ACC112 (cell line): ENCODE results near the gene ENTPD5.
"Not testable (repeated sequence)": the region's sequence is repeated elsewhere in the genome, so short reads cannot be mapped to it uniquely, and the experiment has no call there.

Source experiments
- H2AFZ ChIP-seq: fragments of 200-600 bp; sonication (generic); one replicate; pipeline ENCODE4 v1.6.0; 2017; ENCODE audit warnings: antibody characterized with exemption, low read length; ENCODE audit not compliant: unreplicated experiment
- H3K27ac ChIP-seq: fragments of 200-600 bp; sonication (generic); 2 replicates; pipeline ENCODE4 v1.5.1; 2014; ENCODE audit warnings: low read depth, mild to moderate bottlenecking, antibody characterized with exemption, low read length, moderate library complexity
- H3K27me3 ChIP-seq: fragments of 200-600 bp; sonication (generic); 2 replicates; pipeline ENCODE4 v1.6.1; 2014; ENCODE audit warnings: mild to moderate bottlenecking, antibody characterized with exemption, low read length, moderate library complexity, mixed read lengths; ENCODE audit not compliant: insufficient read depth
- H3K36me3 ChIP-seq: fragments of 200-600 bp; sonication (generic); 2 replicates; pipeline ENCODE4 v1.6.1; 2016; ENCODE audit warnings: mild to moderate bottlenecking, antibody characterized with exemption, low read length, moderate library complexity, mixed read lengths; ENCODE audit not compliant: insufficient read depth
- H3K4me1 ChIP-seq: fragments of 200-600 bp; sonication (generic); one replicate; pipeline ENCODE4 v1.6.1; 2016; ENCODE audit warnings: low read length, mixed read lengths; ENCODE audit not compliant: insufficient read depth, unreplicated experiment, control insufficient read depth
- H3K4me3 ChIP-seq: fragments of 200-600 bp; sonication (generic); 2 replicates; pipeline ENCODE4 v1.5.1; 2014; ENCODE audit warnings: mild to moderate bottlenecking, low read depth, low read length
- H3K79me2 ChIP-seq: fragments of 200-600 bp; sonication (generic); one replicate; pipeline ENCODE4 v1.6.0; 2016; ENCODE audit warnings: low read length; ENCODE audit not compliant: control insufficient read depth, unreplicated experiment, insufficient read depth

Gene ENTPD5

DNA sequence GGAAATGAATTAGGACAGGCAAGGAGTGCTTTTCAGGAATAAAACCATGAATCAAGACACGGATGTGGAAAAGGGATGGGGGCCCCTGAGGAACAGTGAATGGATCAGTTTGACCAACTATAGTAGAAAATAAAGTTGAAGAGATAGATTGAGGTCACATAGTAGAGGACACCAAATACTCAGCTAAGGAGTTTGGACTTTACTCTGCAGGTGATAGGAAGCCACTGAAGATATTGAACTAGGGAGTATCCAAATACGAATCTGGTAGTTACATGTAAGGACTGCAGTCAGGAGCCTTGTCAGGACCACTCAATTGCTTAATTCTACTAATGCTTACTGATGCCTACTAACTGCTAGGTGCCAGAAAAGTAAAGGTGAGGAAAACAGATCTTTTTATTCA is 20.4 kb downstream of the ENTPD5 start:
- no peak overlapping the region for H3K27ac ChIP-seq
- H3K79me2 ChIP-seq = no peaks in the 10 kb centered on the region
- no peak overlapping the region for H3K4me3 ChIP-seq
- H3K27me3 ChIP-seq = no peaks in the 10 kb centered on the region
- H3K4me1 ChIP-seq = no peaks in the 10 kb centered on the region
- H2AFZ ChIP-seq = no peak overlapping the region
- 0 out of 2 replicates have a peak, but pooled peaks cover 3% of the 10 kb centered on the region for H3K36me3 ChIP-seq

DNA sequence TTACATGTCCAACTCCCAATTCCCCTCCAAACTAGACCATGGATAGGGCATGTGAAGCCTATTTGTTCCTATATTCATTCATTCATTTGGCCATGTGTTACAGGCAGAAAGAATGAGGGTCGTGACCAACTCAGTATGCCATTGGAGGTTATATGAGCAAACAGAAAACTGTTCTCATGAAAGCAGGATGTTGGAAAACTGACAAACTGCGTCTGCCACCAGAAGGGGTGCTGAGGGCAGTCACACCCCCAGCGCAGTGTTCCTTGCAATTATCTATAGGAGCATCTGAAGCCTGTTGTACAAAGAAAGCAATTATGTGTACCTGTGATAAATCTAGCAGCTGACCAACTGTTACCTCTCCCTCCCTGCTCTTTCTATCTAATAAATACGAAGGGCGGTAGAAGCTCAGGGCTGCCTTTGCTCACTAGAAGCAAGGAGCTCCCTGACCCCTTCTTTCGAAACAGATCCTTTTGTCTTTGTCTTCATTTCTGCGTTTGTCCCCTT is 21.1 kb downstream of the ENTPD5 start:
- Histone ChIP-seq H3K4me3 (no peak overlapping the region), H3K27ac (no peak overlapping the region), H3K79me2 (no peaks in the 10 kb centered on the region), H2AFZ (no peak overlapping the region), H3K4me1 (no peaks in the 10 kb centered on the region), H3K36me3 (0 out of 2 replicates have a peak, but pooled peaks cover 3% of the 10 kb centered on the region), H3K27me3 (no peaks in the 10 kb centered on the region)

DNA sequence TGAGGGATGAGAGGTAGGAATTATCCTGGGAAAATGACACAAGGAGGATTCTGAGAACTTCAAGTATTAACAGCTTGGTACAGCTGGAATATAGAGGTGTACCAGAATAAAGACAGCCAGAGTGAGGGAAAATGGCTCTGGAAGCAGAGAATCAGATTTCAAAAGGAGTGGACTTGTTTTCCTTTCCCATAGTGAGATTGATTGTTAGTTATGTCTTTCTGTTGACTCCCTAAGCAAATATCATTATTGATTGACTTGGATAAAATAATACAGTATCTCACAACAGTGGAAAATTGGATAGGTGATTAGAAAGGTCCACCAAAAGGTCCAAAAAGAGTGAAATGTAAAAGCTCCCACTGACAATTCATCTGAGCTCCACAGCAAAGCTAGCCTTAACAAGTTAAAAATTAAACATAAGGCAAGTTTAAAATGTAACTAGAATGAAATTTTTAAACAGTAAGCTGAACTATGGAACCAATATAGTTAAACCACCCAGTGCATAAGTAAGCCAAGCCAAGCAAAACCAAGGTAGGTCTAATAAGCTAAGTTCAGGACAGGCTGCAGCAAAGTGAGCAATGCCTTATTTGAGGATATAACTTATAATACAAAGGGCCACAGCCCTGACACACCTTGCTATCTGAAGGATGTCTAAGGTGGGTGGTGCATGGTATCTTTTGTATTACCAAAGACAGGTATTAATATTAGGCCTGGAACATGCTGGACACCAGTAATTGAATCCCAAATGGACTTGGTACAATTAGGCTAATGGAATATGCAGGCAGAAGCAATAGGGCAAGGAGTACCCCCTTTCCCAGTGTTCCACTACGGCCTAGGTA is 21.8 kb downstream of the ENTPD5 start:
- Histone ChIP-seq H3K27me3 (no peaks in the 10 kb centered on the region), H3K27ac (no peak overlapping the region), H3K4me1 (no peaks in the 10 kb centered on the region)

DNA sequence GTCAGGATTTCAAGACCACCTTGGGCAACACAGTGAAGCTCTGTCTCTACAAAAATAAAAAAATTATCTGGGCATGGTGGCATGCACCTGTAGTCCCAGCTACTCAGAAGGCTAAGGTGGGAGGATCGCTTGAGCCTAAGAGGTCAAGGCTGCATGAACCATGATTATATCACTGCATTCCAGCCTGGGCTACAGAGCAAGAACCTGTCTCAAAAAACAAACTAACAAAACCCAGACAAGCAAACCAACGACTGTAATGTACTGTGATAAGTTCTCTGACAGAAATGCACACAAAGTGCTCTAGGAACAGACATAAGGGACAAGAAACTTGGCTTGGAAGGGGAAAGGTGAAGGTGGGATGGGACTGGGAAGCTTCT is 22.4 kb downstream of the ENTPD5 start:
- H2AFZ ChIP-seq = no peak overlapping the region
- H3K27me3 ChIP-seq = no peaks in the 10 kb centered on the region
- no peaks in the 10 kb centered on the region for H3K4me1 ChIP-seq
- H3K27ac ChIP-seq = no peak overlapping the region
- no peaks in the 10 kb centered on the region for H3K79me2 ChIP-seq
- H3K4me3 ChIP-seq = no peak overlapping the region
- 0 out of 2 replicates have a peak, but pooled peaks cover 3% of the 10 kb centered on the region for H3K36me3 ChIP-seq

More for the DNA sequence above, 21.8 kb downstream of the ENTPD5 start:
- Histone ChIP-seq H3K79me2 (no peaks in the 10 kb centered on the region), H3K4me3 (no peak overlapping the region), H2AFZ (no peak overlapping the region), H3K36me3 (0 out of 2 replicates have a peak, but pooled peaks cover 3% of the 10 kb centered on the region)

DNA sequence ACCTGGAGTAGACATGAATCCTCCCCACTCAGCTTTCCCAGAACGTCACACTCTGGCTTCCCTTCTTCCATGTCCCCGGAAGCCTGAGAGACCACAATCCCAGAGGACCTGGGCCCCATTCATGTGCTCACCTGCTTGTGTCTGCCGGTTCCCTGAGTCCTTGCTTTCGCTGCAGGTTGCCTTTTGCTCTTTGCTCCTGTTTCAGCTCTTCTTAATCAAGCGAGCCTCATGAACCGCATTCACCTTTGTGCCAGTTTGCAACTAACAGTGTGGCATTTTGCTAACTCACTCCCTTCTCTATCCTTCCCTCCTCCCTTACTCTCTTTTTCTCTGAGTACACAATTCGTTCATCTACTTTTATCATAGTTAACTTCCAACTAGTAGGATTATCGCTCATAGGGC is 23.1 kb downstream of the ENTPD5 start:
- Histone ChIP-seq H3K4me3 (no peak overlapping the region), H2AFZ (no peak overlapping the region), H3K27ac (no peak overlapping the region), H3K36me3 (0 out of 2 replicates have a peak, but pooled peaks cover 3% of the 10 kb centered on the region), H3K4me1 (no peaks in the 10 kb centered on the region), H3K27me3 (no peaks in the 10 kb centered on the region), H3K79me2 (no peaks in the 10 kb centered on the region)

DNA sequence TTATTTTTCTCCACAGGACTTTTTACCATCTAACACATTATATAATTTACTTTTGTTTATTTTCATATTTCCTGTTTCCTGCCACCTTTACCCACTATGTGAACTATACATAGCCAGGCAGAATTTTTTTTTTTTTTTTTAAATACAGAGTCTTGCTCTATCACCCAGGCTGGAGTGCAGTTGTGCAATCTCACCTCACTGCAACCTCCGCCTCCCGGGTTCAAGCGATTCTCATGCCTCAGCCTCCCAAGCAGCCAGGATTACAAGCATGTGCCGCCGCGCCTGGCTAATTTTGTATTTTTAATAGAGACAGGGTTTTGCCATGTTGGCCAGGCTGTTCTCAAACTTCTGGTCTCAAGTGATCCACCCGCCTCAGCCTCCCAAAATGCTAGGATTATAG is 24.2 kb downstream of the ENTPD5 start:
- H3K79me2 ChIP-seq, H3K4me3 ChIP-seq, H3K27me3 ChIP-seq, H2AFZ ChIP-seq, H3K36me3 ChIP-seq, H3K27ac ChIP-seq, H3K4me1 ChIP-seq: not testable (repeated sequence)

DNA sequence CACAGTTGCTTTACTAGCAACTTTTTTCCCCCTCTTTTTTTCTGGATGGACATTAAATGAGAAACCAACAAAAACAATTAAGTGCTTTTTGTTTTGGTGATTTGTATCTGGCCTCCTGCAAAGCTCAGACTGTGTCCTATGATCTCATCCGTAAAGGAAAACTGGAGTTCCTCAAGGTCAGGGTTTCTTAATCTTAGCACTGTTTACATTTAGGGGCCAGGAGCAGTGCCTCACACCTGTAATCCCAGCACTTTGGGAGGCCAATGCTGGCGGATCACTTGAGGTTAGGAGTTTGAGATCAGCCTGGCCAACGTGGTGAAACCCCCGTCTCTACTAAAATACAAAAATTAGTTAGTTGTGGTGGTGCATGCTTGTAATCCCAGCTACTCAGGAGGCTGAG is 28.0 kb downstream of the ENTPD5 start:
- Histone ChIP-seq H3K27me3 (no peaks in the 10 kb centered on the region), H3K27ac (no peak overlapping the region), H3K4me3 (no peak overlapping the region), H3K4me1 (no peaks in the 10 kb centered on the region), H3K36me3 (peaks cover 4% of the 10 kb centered on the region; the same call in 1 of the 2 replicates), H3K79me2 (no peaks in the 10 kb centered on the region), H2AFZ (no peak overlapping the region)

DNA sequence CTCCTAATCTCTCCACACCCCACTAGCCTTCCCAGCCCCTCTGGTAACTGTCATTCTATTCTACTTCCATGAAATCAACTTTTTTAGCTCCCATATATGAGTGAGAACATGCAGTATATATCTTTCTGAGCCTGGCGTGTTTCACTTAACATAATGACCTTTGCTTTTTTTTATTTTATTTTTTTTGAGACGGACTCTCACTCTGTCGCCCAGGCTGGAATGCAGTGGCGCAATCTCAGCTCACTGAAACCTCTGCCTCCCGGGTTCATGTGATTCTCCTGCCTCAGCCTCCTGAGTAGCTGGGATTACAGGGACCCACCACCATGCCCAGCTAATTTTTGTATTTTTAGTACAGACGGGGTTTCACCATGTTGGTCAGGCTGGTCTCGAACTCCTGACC is 30.4 kb downstream of the ENTPD5 start:
- H3K4me3 ChIP-seq, H3K4me1 ChIP-seq, H3K27ac ChIP-seq, H3K36me3 ChIP-seq, H3K79me2 ChIP-seq, H3K27me3 ChIP-seq, H2AFZ ChIP-seq: not testable (repeated sequence)

DNA sequence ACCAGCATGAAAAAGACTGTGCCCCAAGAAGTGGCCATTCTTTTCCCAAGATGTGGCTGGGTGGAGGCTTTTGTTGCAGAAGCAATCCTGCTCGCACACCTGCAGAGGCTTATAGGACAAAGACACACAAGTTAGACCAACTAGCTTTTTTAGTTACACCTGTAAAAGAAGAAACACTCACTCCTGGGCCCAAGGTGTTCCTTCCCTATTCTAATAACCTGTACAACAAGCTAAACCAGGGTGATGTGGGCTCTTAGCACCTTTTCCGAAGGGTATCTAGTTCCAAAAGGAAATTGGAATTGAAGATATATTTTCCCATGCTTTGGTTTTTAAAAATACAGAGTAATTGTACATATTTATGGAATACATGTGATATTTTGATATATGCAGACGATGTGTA is 31.0 kb downstream of the ENTPD5 start:
- Histone ChIP-seq H3K4me1 (no peaks in the 10 kb centered on the region), H3K27ac (no peak overlapping the region), H2AFZ (no peak overlapping the region), H3K79me2 (no peaks in the 10 kb centered on the region), H3K36me3 (peaks cover 4% of the 10 kb centered on the region; the same call in 1 of the 2 replicates), H3K4me3 (no peak overlapping the region), H3K27me3 (no peaks in the 10 kb centered on the region)

DNA sequence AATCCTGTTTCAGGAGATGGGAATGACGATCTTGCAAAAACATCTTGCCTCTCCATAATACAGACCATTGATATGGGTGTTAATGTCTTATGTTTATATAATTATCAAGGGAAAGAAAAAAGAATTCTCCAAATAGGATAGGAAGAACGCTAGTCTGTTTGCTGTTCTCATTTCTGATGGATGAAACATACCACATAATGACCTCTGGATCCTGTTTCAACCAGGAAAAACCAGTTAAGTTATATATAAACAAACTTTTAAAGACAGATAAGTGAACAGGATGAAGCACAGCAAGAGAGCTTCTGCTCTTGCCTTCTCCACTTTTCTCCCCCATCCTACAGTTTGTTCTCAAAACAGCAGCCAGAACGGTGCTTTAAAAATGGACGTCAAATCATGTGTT is 41.2 kb downstream of the ENTPD5 start:
- Histone ChIP-seq H2AFZ (no peak overlapping the region), H3K36me3 (0 out of 2 replicates have a peak, but pooled peaks cover 2% of the 10 kb centered on the region), H3K27ac (no peak overlapping the region), H3K4me3 (no peak overlapping the region), H3K79me2 (no peaks in the 10 kb centered on the region), H3K27me3 (no peaks in the 10 kb centered on the region), H3K4me1 (no peaks in the 10 kb centered on the region)

DNA sequence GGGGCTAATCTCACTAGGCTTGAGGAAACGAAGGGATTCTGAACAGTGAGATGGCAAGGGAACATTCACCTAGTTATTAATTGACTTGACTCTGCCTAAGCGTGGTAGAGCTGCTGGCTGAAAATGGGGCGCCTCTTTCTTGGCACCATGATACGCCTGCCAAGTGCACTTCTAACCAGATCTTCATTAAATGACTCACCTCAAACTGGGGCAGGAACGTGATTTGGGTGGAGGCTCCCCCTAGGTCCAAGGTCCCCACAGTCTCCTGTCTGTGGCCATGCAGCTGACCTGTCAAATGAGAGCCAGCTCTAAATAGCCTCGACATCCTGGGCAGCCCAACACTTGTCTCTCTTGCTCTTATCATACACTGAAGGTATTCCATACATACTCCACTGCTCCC is 43.0 kb downstream of the ENTPD5 start:
- Histone ChIP-seq H3K27ac (no peak overlapping the region), H3K4me1 (no peaks in the 10 kb centered on the region)

More for the DNA sequence above, 43.0 kb downstream of the ENTPD5 start:
- Histone ChIP-seq H3K4me3 (no peak overlapping the region), H3K27me3 (no peaks in the 10 kb centered on the region), H3K36me3 (no peaks in the 10 kb centered on the region; the same call in 1 of the 2 replicates), H3K79me2 (no peaks in the 10 kb centered on the region), H2AFZ (no peak overlapping the region)
